HL-60 (cell line): ENCODE measurements around the gene PPFIA3.
"Not testable (repeated sequence)": the region's sequence is repeated elsewhere in the genome, so short reads cannot be mapped to it uniquely, and the experiment has no call there.

Experiments used
- CTCF ChIP-seq: IDR thresholded peaks from one replicate; pipeline ENCODE4 v1.5.1; 2011; ENCODE audit warnings: low read length, control low read depth, inconsistent platforms; ENCODE audit not compliant: insufficient read depth
- GABPA ChIP-seq: IDR thresholded peaks from 2 replicates; pipeline ENCODE4 v1.6.1; 2012; ENCODE audit warnings: low read depth
- POLR2AphosphoS5 ChIP-seq: IDR thresholded peaks from 2 replicates; pipeline ENCODE4 v1.6.1; 2012; ENCODE audit warnings: low read depth
- REST ChIP-seq: IDR thresholded peaks from 2 replicates; pipeline ENCODE4 v1.6.1; 2012; ENCODE audit warnings: low read depth; ENCODE audit not compliant: insufficient replicate concordance
- SPI1 ChIP-seq: IDR thresholded peaks from 2 replicates; pipeline ENCODE4 v1.6.1; 2012; ENCODE audit warnings: low read depth, mild to moderate bottlenecking, borderline replicate concordance

- TF ChIP-seq CTCF, POLR2AphosphoS5, REST, SPI1, GABPA: not testable (repeated sequence)
Measured at GRCh38 chr19:49127225-49127624, 7.9 kb downstream of the PPFIA3 start.
